Prostate gland (tissue), 2 donors: ENCODE measurements around the gene NUMB.

Experiments
- POLR2A ChIP-seq: fragments of 450-650 bp; IDR thresholded peaks from one replicate; pipeline ENCODE4 v1.6.1; 2016; ENCODE audit warnings: antibody characterized with exemption, mild to moderate bottlenecking
- TF ChIP-seq, protein P1 (sequence below), 4 experiments: fragments of 200-600 bp in 2 of 4; fragments of 450-650 bp in 2 of 4; sonication (generic) in 2 of 4; IDR thresholded peaks; 1 replicate in 3 of 4; 2 replicates in 1 of 4; pipeline ENCODE4 v1.5.1; 2016 to 2019; ENCODE audit warnings: antibody characterized with exemption in 4 of 4, mild to moderate bottlenecking in 2 of 4, moderate library complexity in 2 of 4

- TF ChIP-seq, protein P1, sequence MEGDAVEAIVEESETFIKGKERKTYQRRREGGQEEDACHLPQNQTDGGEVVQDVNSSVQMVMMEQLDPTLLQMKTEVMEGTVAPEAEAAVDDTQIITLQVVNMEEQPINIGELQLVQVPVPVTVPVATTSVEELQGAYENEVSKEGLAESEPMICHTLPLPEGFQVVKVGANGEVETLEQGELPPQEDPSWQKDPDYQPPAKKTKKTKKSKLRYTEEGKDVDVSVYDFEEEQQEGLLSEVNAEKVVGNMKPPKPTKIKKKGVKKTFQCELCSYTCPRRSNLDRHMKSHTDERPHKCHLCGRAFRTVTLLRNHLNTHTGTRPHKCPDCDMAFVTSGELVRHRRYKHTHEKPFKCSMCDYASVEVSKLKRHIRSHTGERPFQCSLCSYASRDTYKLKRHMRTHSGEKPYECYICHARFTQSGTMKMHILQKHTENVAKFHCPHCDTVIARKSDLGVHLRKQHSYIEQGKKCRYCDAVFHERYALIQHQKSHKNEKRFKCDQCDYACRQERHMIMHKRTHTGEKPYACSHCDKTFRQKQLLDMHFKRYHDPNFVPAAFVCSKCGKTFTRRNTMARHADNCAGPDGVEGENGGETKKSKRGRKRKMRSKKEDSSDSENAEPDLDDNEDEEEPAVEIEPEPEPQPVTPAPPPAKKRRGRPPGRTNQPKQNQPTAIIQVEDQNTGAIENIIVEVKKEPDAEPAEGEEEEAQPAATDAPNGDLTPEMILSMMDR (IDR thresholded peaks at IDR 0.05) = no peak
- no peak for TF ChIP-seq POLR2A
These were observed 212.6 kb downstream of the NUMB start for GRCh38 chr14:73245480-73246325.
